ENCODE results near the gene CORT. TPM values are rescaled to one million over a fixed set of nuclear protein-coding genes. Genes with fewer than 3 reads are reported as not detected.
"Not testable (repeated sequence)": the region's sequence is repeated elsewhere in the genome, so short reads cannot be mapped to it uniquely, and the experiment has no call there.

Gene CORT
- total and polyA plus RNA-seq, 2 of the 4 experiments (the other 2 are of a cell fraction): 0.10 TPM; not detected in 1

DNA sequence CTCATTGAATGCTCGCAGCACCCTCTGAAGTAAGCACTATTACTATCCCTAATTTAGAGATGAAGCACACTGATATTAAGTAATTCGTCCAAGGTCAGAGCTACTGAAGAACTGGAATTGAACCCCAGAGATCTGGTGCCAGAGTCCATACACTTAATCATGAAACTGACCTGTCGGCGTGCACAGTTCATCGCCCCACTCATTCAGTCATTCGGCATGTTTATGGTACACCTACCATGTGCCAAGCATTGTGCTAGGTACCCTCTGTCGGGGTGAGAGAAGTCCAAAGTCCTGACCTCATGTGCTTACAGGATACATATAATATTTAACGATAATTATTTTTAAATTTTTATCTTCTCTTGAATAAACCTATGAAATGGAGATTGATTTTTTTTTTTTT is 25.2 kb upstream of the CORT start:
- H3K4me3 ChIP-seq (ENCODE audit: insufficient read depth, low read depth, low read length): no peak overlapping the region
- intact Hi-C loops (cut with micrococcal nuclease) (loop anchor here (1.0 to 10.0 kb wide), 2 partner anchors 47 to 390 kb away; partner anchors contain the start of gene UBE4B), in situ Hi-C loops (cut with MboI; ENCODE audit: low sequenced_read_pairs) (no loop called here), dilution Hi-C loops (cut with HindIII; ENCODE audit: low sequenced_read_pairs, unreplicated experiment) (no loop called here)
- no peaks in the 10 kb centered on the region for H3K9me1 ChIP-seq (ENCODE audit: insufficient read depth, low read length)
- H3K56ac ChIP-seq (ENCODE audit: extremely low read depth, insufficient read depth, low read length): no peak overlapping the region
- no peaks in the 10 kb centered on the region for H3K9me3 ChIP-seq (ENCODE audit: control insufficient read depth, insufficient read depth, low read length)
- no peak overlapping the region for H3K4ac ChIP-seq (ENCODE audit: low read depth, low read length)
- no CpG with 5 or more reads among the region's 8 CpGs for WGBS, 2 experiments (ENCODE audit: extremely low coverage in 2 of 2, insufficient read length in 1 of 2)
- no peaks in the 10 kb centered on the region for H3K27me3 ChIP-seq (ENCODE audit: control insufficient read depth, insufficient read depth, low read length)
- no peak overlapping the region for H4K91ac ChIP-seq (ENCODE audit: insufficient read depth, low read depth, low read length)
- no peak for TF ChIP-seq CHD1 (IDR thresholded peaks at IDR 0.05; ENCODE audit: low read depth, low read length)
- TF ChIP-seq, protein P1, sequence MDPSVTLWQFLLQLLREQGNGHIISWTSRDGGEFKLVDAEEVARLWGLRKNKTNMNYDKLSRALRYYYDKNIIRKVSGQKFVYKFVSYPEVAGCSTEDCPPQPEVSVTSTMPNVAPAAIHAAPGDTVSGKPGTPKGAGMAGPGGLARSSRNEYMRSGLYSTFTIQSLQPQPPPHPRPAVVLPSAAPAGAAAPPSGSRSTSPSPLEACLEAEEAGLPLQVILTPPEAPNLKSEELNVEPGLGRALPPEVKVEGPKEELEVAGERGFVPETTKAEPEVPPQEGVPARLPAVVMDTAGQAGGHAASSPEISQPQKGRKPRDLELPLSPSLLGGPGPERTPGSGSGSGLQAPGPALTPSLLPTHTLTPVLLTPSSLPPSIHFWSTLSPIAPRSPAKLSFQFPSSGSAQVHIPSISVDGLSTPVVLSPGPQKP (IDR thresholded peaks at IDR 0.05; ENCODE audit: borderline replicate concordance, low read depth, low read length): no peak
- no peak for TF ChIP-seq BHLHE40 (IDR thresholded peaks at IDR 0.05; ENCODE audit: low read depth, low read length)
- no peak overlapping the region for H3K18ac ChIP-seq (ENCODE audit: low read depth, low read length)
- no peak overlapping the region for H3K14ac ChIP-seq (replicated peaks; ENCODE audit: low read depth, low read length)
- no peak overlapping the region for H2BK120ac ChIP-seq (ENCODE audit: low read depth, low read length)
- no peak overlapping the region for H2BK5ac ChIP-seq (ENCODE audit: low read depth, low read length, poor library complexity, severe bottlenecking)
- ATAC-seq (ENCODE audit: low read depth) (no peak), DNase-seq (no peak)
- no peak overlapping the region; the same call in 1 of the 2 replicates for H2AK5ac ChIP-seq (ENCODE audit: low read depth, low read length)
- no peak overlapping the region for H3K23ac ChIP-seq (ENCODE audit: low read depth, low read length)
- CTCF ChIA-PET: no interaction called here
- H4K5ac ChIP-seq (ENCODE audit: low read depth, low read length): no peak overlapping the region
- H4K8ac ChIP-seq (ENCODE audit: low read depth in 2 of 2, low read length in 2 of 2): no peak overlapping the region
- H3K79me1 ChIP-seq (ENCODE audit: low read depth in 1 of 2, low read length in 2 of 2): peaks cover 0 to 3% of the 10 kb centered on the region in 2 experiments; a peak in 1 of 4 replicates
- H2BK15ac ChIP-seq (ENCODE audit: low read depth, low read length): no peak overlapping the region
- BruUV-seq (replicated peaks): no TSS peak
- no peak overlapping the region for H3K9ac ChIP-seq (ENCODE audit: low read depth, low read length)
- H3K4me1 ChIP-seq (ENCODE audit: control insufficient read depth, insufficient read depth, low read length): no peaks in the 10 kb centered on the region; the same call in 1 of the 2 replicates
- H2AK9ac ChIP-seq (replicated peaks; ENCODE audit: low read depth, low read length, poor library complexity): no peak overlapping the region
- H3K4me2 ChIP-seq (ENCODE audit: low read depth, low read length): no peak overlapping the region
- H2AFZ ChIP-seq (replicated peaks; ENCODE audit: low read length, poor library complexity): no peak overlapping the region
- peaks cover 13% of the 10 kb centered on the region for H3K36me3 ChIP-seq (ENCODE audit: control insufficient read depth, insufficient read depth, low read length)
- H4K20me1 ChIP-seq (ENCODE audit: insufficient read depth, low read length): no peaks in the 10 kb centered on the region
- no peak overlapping the region for H2BK20ac ChIP-seq (ENCODE audit: low read depth, low read length)
- POLR2A ChIA-PET (ENCODE audit: unreplicated experiment): no interaction called here
- H3K27ac ChIP-seq (ENCODE audit: insufficient read depth, low read length): no peak overlapping the region

DNA sequence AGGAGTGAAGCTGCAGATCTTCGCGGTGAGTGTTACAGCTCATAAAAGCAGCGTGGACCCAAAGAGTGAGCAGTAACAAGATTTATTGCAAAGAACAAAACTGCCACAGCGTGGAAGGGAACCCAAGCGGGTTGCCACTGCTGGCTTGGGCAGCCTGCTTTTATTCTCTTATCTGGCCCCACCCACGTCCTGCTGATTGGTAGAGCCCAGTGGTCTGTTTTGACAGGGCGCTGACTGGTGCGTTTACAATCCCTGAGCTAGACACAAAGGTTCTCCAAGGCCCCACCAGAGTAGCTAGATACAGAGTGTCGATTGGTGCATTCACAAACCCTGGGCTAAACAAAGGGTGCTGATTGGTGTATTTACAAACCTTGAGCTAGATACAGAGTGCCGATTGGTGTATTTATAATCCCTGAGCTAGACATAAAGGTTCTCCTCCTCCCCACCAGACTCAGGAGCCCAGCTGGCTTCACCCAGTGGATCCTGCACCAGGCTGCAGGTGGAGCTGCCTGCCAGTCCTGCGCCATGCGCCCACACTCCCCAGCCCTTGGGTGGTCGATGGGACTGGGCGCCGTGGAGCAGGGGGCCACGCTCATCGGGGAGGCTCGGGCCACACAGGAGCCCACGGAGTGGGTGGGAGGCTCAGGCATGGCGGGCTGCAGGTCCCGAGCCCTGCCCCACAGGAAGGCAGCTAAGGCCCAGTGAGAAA is 23.9 kb upstream of the CORT start:
- BruUV-seq (replicated peaks); H2AFZ ChIP-seq (replicated peaks; ENCODE audit: low read length, poor library complexity); H4K20me1 ChIP-seq (ENCODE audit: insufficient read depth, low read length); H3K23ac ChIP-seq (ENCODE audit: low read depth, low read length); DNase-seq; H2BK15ac ChIP-seq (ENCODE audit: low read depth, low read length); H3K56ac ChIP-seq (ENCODE audit: extremely low read depth, insufficient read depth, low read length); H2BK5ac ChIP-seq (ENCODE audit: low read depth, low read length, poor library complexity, severe bottlenecking); POLR2A ChIA-PET (ENCODE audit: unreplicated experiment); H3K4me2 ChIP-seq (ENCODE audit: low read depth, low read length); H3K4me3 ChIP-seq (ENCODE audit: insufficient read depth, low read depth, low read length); ATAC-seq (ENCODE audit: low read depth); CTCF ChIA-PET; H3K4me1 ChIP-seq (ENCODE audit: control insufficient read depth, insufficient read depth, low read length); H3K9me3 ChIP-seq (ENCODE audit: control insufficient read depth, insufficient read depth, low read length); H3K27me3 ChIP-seq (ENCODE audit: control insufficient read depth, insufficient read depth, low read length); H2BK120ac ChIP-seq (ENCODE audit: low read depth, low read length); H4K91ac ChIP-seq (ENCODE audit: insufficient read depth, low read depth, low read length); H3K27ac ChIP-seq (ENCODE audit: insufficient read depth, low read length); H2AK9ac ChIP-seq (replicated peaks; ENCODE audit: low read depth, low read length, poor library complexity); H3K14ac ChIP-seq (replicated peaks; ENCODE audit: low read depth, low read length); H4K8ac ChIP-seq (ENCODE audit: low read depth in 2 of 2, low read length in 2 of 2); H3K18ac ChIP-seq (ENCODE audit: low read depth, low read length); H2BK20ac ChIP-seq (ENCODE audit: low read depth, low read length); in situ Hi-C loops (cut with MboI; ENCODE audit: low sequenced_read_pairs); H2AK5ac ChIP-seq (ENCODE audit: low read depth, low read length); dilution Hi-C loops (cut with HindIII; ENCODE audit: low sequenced_read_pairs, unreplicated experiment); H3K36me3 ChIP-seq (ENCODE audit: control insufficient read depth, insufficient read depth, low read length); H3K4ac ChIP-seq (ENCODE audit: low read depth, low read length); H3K9me1 ChIP-seq (ENCODE audit: insufficient read depth, low read length); H3K9ac ChIP-seq (ENCODE audit: low read depth, low read length); H4K5ac ChIP-seq (ENCODE audit: low read depth, low read length): not testable (repeated sequence)
- intact Hi-C loops (cut with micrococcal nuclease): loop anchor here (10.0 kb wide), 1 partner anchor 391 kb away; the partner anchor contains the start of gene UBE4B
- no CpG with 5 or more reads among the region's 21 CpGs for WGBS, 2 experiments (ENCODE audit: extremely low coverage in 2 of 2, insufficient read length in 1 of 2)
- H3K79me1 ChIP-seq (ENCODE audit: low read depth in 1 of 2, low read length in 2 of 2): peaks cover 3 to 11% of the 10 kb centered on the region in 2 experiments; a peak in 3 of 4 replicates
